ENCODE results near the gene DUOXA2.

Gene DUOXA2

DNA sequence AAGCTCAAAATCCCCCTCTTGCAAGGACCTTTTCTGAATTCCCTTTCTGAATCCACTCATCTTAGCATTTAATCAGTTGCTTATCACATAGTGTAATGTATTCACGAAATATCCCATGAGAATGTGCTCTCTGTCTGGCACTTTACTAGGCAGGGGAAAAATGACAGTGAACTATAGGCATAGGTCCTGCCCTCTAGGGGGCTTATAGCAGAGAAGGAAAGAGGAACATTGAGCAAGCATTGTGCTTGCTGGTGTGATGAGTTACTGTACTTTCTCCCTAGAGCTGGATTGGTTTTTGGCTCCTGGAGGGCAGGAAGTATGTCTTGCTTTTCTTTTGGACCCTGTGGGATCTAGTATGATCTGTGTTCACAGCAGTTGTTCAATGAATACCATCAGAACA lies 26.6 kb upstream of the DUOXA2 start:
- TF ChIP-seq TAF1 (IDR thresholded peaks at IDR 0.05; ENCODE audit: low read depth, low read length) (no peak), POU2F2 (IDR thresholded peaks at IDR 0.05; ENCODE audit: low read depth, low read length) (no peak), PAX5 (IDR thresholded peaks at IDR 0.05; ENCODE audit: insufficient read depth, low read length, severe bottlenecking) (no peak), POLR2A (IDR thresholded peaks at IDR 0.05; ENCODE audit: low read depth, low read length) (no peak), SPI1 (IDR thresholded peaks at IDR 0.05; ENCODE audit: low read depth, low read length) (no peak), POLR2AphosphoS5 (IDR thresholded peaks at IDR 0.05; ENCODE audit: low read depth, low read length) (no peak)
- DNase-seq (ENCODE audit: insufficient read length, low spot score) (no peak), FAIRE-seq (no peak)

DNA sequence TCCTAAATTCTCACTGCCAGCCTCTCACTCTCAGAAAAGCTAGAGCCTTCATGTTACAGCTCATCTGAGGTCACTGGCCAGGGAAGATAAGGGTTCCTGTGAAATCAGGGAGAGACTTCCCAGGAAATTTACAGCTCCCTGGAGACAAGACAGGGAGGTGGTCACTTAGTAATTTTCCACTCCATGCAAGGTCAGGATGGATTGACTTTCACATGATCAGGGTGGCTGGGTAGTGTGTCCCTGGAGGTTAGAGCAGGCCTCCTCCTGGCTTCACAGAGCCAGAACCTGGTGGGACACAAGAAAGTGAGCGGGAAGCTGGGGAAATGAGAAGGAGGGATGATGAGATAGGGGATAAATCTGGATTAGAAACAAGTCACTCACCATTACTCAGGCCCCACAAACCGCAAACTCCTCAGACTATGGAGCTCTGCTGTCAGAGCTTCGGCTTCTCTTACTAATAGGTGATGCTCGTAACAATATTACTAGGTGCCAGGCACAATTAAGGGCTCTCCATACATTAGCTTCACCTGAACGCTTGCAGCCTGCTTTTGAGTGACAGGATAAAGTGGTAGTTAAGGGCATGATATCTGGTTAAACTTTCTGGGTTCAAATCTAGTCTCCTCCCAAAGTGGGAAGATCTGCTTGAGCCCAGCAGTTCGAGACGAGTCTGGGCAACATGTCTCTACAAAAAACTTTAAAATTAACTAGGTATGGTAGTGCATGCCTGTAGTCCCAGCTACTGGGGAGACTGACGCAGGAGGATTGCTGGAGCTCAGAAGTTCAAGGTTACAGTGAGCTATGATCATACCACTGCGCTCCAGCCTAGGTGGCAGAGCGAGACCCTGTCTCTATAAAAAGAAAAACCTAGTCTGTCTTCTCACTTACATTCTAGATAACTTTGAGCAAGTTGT lies 25.1 kb upstream of the DUOXA2 start:
- TF ChIP-seq SPI1 (IDR thresholded peaks at IDR 0.05; ENCODE audit: low read depth, low read length) (no peak), POLR2A (IDR thresholded peaks at IDR 0.05; ENCODE audit: low read depth, low read length) (no peak), POU2F2 (IDR thresholded peaks at IDR 0.05; ENCODE audit: low read depth, low read length) (no peak)
- DNase-seq (ENCODE audit: insufficient read length, low spot score) = no peak
- FAIRE-seq = no peak

DNA sequence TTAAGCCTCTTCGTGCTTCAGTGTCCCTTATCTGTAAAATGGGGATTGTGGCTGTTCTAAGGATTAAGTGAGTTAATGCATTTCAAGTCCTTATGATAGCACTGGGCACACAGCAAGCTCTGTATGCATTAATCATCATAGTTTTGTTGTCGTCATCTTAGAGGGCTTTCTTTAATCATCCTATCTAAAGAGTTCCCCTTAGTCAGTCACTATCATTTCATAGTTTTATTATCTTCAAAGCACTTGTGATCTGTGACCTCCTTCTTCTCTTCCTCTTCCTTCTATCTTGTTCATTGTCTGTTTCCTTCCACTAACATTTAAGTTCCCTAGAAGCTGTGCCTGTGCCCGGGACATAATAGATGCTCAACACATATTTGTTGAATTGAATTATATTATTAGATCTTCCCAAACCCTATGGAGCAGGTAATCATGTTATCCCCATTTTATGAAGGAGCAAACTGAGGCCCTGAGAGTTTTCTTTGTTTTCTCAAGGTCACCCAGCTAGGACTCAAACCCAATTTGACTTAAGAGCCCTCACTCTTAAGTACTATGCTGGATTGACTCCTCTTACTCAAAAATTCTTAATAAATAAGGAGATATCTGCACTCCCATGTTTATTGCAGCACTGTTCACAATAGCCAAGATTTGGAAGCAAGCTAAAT lies 24.3 kb upstream of the DUOXA2 start:
- TF ChIP-seq POLR2AphosphoS5 (IDR thresholded peaks at IDR 0.05; ENCODE audit: low read depth, low read length) = no peak
- TF ChIP-seq POLR2A (IDR thresholded peaks at IDR 0.05; ENCODE audit: low read depth, low read length) = no peak
- TF ChIP-seq PAX5 (IDR thresholded peaks at IDR 0.05; ENCODE audit: insufficient read depth, low read length, severe bottlenecking) = no peak
- TF ChIP-seq POU2F2 (IDR thresholded peaks at IDR 0.05; ENCODE audit: low read depth, low read length) = no peak
- TF ChIP-seq TAF1 (IDR thresholded peaks at IDR 0.05; ENCODE audit: low read depth, low read length) = no peak
- DNase-seq (ENCODE audit: insufficient read length, low spot score) (no peak), FAIRE-seq (no peak)

DNA sequence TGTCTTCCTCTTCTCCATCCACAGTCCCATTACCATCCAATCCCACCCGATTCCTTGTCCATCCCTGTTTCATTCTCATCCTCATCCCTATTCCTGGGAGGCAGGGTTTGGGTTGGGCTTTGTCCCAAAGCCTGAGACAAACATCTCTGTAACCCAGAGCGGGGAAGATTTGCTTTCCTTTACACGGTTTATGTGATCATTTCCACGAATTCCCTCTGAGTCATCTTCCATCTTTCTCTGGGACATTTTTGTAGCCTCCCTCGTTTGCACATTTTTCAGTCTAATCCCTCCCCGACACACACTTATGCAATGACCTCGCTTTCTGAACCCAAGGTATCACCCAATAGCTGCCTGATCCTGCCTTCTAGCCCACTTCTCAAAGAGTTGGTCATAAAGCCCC lies 23.0 kb upstream of the DUOXA2 start:
- TF ChIP-seq POLR2AphosphoS5 (IDR thresholded peaks at IDR 0.05; ENCODE audit: low read depth, low read length) (no peak), SPI1 (IDR thresholded peaks at IDR 0.05; ENCODE audit: low read depth, low read length) (no peak), POLR2A (IDR thresholded peaks at IDR 0.05; ENCODE audit: low read depth, low read length) (no peak), PAX5 (IDR thresholded peaks at IDR 0.05; ENCODE audit: insufficient read depth, low read length, severe bottlenecking) (no peak), TAF1 (IDR thresholded peaks at IDR 0.05; ENCODE audit: low read depth, low read length) (no peak), POU2F2 (IDR thresholded peaks at IDR 0.05; ENCODE audit: low read depth, low read length) (no peak)
- DNase-seq (ENCODE audit: insufficient read length, low spot score) = no peak
- no peak for FAIRE-seq

DNA sequence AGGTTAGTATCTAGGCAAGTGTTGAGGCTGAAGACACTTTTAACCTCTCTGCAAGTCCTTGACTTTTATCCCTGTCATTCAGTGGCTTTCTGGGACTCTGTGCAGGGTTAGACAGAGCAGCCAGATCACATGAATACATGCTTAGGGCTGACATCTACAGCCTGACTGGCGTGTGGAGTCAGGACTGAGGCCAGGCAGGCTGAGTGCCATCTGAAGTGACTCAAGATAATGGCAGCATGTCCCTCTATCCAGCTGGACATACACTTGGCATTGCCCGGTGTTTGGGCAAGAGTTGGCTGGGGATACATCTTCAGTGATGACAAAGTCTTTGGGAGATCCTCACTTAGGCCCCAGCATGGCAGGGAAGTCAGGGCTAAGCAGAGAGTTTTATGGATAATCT lies 22.6 kb upstream of the DUOXA2 start:
- no peak for FAIRE-seq
- DNase-seq (ENCODE audit: insufficient read length, low spot score) = no peak
- no peak for TF ChIP-seq TAF1 (IDR thresholded peaks at IDR 0.05; ENCODE audit: low read depth, low read length)
- TF ChIP-seq POLR2A (IDR thresholded peaks at IDR 0.05; ENCODE audit: low read depth, low read length) = no peak
- no peak for TF ChIP-seq POU2F2 (IDR thresholded peaks at IDR 0.05; ENCODE audit: low read depth, low read length)

DNA sequence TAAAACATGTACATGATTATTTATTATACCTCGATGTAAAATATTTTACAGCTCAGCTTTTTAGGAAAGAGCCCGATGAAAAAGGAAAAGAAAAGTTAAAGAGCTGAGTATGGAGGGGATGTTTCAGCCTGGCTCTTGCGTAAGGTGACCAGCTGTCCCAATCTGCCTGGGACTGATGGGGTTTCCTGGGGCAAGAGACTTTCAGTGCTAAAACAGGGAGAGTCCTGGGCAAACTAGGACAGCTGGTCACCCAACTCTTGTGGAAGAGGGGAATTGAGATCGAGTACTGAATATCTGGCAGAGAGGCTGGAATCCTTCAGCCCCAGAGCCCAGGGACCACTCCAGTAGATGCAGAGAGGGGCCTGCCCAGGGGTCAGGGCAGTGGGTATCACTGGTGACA lies 21.1 kb upstream of the DUOXA2 start:
- no peak for DNase-seq (ENCODE audit: insufficient read length, low spot score)
- TF ChIP-seq TAF1 (IDR thresholded peaks at IDR 0.05; ENCODE audit: low read depth, low read length) = no peak
- FAIRE-seq = no peak

DNA sequence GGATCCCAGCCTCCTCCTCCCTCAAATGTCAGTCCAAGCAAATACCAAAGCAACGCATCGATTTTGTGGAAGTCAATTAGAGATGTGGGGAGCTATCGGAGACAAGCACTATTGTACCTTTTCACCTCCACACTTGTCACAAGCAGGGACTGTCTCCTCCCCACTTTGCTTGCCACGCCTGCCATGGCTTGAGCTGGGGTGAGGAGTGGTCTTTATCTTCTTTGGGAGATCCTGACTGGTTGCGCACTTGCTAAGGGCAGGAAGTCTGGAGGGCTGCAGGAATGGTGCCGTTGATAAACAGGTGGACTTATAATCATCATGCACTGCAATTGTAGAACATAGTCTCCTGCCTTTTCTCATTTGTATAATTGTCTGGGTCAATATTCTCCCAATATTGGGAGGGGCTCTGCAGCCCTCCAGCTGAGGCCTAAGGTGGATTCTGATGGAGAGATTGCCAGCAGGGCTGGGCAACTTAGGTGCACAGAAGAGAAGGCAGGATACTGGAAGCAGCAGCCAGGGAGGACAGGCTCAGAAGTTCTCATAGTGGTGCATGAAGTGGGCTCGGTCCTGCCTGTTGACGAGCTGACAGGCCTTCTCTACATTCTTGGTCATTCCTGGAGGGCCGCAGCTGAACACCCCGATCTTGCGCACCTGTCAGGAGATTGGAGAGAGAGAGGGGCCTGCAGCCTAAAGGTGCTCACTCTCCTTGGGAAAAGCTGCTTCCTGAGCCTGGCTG lies 20.3 kb upstream of the DUOXA2 start:
- no peak for DNase-seq (ENCODE audit: insufficient read length, low spot score)
- no peak for FAIRE-seq
- no peak for TF ChIP-seq PAX5 (IDR thresholded peaks at IDR 0.05; ENCODE audit: insufficient read depth, low read length, severe bottlenecking)
- TF ChIP-seq POLR2AphosphoS5 (IDR thresholded peaks at IDR 0.05; ENCODE audit: low read depth, low read length) = no peak
- TF ChIP-seq POU2F2 (IDR thresholded peaks at IDR 0.05; ENCODE audit: low read depth, low read length) = no peak
- TF ChIP-seq POLR2A (IDR thresholded peaks at IDR 0.05; ENCODE audit: low read depth, low read length) = no peak
- no peak for TF ChIP-seq SPI1 (IDR thresholded peaks at IDR 0.05; ENCODE audit: low read depth, low read length)
- TF ChIP-seq TAF1 (IDR thresholded peaks at IDR 0.05; ENCODE audit: low read depth, low read length) = no peak

DNA sequence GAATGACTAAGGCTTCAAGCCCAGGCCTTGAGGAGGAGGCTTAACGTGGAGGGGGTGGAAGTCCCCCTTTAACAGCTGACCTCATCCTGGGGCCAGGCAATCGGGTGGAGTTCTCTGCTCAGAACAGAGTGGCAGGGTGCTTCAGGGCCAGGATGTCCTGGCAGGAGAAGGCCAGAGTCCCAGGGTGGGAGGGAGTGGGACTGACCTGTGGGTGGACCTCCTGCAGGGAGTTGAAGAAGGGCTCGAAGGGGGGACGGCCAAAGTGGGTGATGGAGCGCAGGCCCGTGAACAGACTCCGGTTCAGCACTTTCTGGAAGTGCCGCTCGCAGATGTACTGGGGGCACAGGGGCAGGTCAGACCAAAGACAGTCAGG lies 19.8 kb upstream of the DUOXA2 start:
- DNase-seq (ENCODE audit: insufficient read length, low spot score) (no peak), FAIRE-seq (no peak)
- no peak for TF ChIP-seq TAF1 (IDR thresholded peaks at IDR 0.05; ENCODE audit: low read depth, low read length)
- TF ChIP-seq PAX5 (IDR thresholded peaks at IDR 0.05; ENCODE audit: insufficient read depth, low read length, severe bottlenecking) = no peak
- no peak for TF ChIP-seq POLR2A (IDR thresholded peaks at IDR 0.05; ENCODE audit: low read depth, low read length)
- TF ChIP-seq POLR2AphosphoS5 (IDR thresholded peaks at IDR 0.05; ENCODE audit: low read depth, low read length) = no peak
- TF ChIP-seq POU2F2 (IDR thresholded peaks at IDR 0.05; ENCODE audit: low read depth, low read length) = no peak
- no peak for TF ChIP-seq SPI1 (IDR thresholded peaks at IDR 0.05; ENCODE audit: low read depth, low read length)

DNA sequence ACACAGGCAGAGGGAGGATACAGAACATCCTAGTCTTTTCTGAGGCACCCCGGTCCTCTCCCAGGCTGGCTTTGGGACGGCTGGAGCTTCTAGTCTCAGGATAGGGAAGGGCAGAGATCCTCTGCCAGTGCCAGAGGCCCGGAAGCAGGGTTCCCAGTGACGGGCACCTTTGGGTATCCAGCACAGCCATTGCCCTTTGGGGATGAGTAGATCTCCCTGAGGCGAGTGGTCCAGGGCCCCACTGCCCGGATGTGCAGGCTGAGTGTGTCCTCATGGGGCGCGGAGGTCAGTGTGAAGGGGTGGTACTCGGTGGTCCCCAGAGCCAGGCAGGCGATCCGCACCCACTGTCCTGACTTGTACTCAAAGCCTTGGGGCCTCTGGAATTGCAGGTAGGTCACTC lies 18.5 kb upstream of the DUOXA2 start:
- DNase-seq (ENCODE audit: insufficient read length, low spot score) (no peak), FAIRE-seq (no peak)
- TF ChIP-seq TAF1 (IDR thresholded peaks at IDR 0.05; ENCODE audit: low read depth, low read length) (no peak), SPI1 (IDR thresholded peaks at IDR 0.05; ENCODE audit: low read depth, low read length) (no peak), POLR2A (IDR thresholded peaks at IDR 0.05; ENCODE audit: low read depth, low read length) (no peak), POLR2AphosphoS5 (IDR thresholded peaks at IDR 0.05; ENCODE audit: low read depth, low read length) (no peak), POU2F2 (IDR thresholded peaks at IDR 0.05; ENCODE audit: low read depth, low read length) (no peak), PAX5 (IDR thresholded peaks at IDR 0.05; ENCODE audit: insufficient read depth, low read length, severe bottlenecking) (no peak)

All from GM12891 (cell line).